Hypothalamus (tissue), 51 donors: ENCODE measurements around the gene SPANXN2.
"Not testable (repeated sequence)": the region's sequence is repeated elsewhere in the genome, so short reads cannot be mapped to it uniquely, and the experiment has no call there.

Source experiments
- DNase-seq, 51 donors: peaks; one replicate each; lab custom pipeline; 2025; lab: John Stamatoyannopoulos, UW

Gene SPANXN2, protein sequence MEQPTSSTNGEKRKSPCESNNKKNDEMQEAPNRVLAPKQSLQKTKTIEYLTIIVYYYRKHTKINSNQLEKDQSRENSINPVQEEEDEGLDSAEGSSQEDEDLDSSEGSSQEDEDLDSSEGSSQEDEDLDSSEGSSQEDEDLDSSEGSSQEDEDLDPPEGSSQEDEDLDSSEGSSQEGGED

DNA sequence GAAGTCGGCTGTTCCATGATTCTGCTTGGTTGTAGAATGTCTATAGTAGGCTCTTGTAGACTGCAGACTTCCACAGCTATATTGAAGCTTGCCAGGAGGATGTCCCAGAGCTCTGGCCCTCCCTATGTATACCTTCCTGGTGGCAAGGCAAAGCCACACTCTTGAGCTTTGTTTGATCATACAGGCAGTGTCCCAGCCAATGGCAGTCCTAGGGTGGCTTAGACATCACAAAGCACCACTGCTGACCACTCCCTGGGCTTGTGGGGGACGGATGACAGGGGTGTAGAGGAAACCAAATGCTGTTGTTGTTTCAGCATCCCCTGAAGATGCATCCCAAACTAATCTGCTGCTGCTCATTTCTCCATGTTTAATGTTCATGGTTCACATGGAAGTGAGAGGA, at the start of gene SPANXN2:
SPANXN2 (minus strand) TSS at position 101 of the 400 bp plus-strand sequence; CDS start at position 17, 84 bp downstream.
- DNase-seq, result not testable (repeated sequence)

DNA sequence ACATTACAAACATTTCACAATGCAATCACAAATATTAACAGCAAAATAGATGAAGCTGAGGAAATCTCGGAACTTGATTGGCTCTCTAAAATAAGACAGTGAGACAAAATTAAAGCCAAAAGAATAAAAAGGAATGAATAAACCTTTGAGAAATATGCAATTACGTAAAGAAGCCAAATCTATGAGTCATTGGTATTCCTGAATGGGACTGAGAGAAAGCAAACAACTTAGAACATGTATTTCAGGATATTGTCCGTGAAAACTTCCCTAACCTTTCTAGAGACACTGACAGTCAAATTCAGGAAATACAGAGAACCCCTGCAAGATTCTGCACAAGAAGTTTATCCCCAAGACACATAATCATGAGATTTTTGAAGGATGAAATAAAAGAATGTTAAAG, 48.4 kb upstream of the SPANXN2 start:
- no peak for DNase-seq

DNA sequence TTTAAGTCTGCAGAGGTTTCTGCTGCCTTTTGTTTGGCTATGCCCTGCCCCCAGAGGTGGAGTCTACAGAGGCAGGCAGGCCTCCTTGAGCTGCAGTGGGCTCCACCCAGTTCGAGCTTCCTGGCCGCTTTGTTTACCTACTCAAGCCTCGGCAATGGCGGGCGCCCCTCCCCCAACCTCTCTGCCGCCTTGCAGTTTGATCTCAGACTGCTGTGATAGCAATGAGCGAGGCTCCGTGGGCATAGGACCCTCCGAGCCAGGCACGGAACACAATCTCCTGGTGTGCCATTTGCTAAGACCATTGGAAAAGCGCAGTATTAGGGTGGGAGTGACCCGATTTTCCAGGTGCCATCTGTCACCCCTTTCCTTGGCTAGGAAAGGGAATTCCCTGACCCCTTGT, 47.2 kb upstream of the SPANXN2 start:
- not testable (repeated sequence) for DNase-seq

DNA sequence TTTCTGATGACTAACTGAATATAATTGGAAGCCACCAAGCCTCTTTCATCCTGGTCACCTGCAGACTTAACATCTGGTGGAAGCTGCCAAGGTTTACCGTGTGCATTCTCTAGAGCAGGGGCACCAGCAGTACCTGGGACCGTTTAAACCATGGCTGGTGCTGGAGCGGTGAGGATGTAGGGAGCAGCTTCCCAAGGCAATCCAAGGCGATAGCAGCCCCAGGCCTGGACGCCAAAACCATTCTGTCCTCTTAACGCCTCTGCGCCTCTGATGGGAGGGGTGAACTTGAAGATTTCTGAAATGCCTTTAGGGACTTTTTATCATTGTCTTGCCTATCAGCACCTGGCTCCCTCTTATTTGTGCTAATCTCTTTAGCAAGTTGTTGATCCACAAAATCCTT, 37.3 kb upstream of the SPANXN2 start:
- no peak for DNase-seq

DNA sequence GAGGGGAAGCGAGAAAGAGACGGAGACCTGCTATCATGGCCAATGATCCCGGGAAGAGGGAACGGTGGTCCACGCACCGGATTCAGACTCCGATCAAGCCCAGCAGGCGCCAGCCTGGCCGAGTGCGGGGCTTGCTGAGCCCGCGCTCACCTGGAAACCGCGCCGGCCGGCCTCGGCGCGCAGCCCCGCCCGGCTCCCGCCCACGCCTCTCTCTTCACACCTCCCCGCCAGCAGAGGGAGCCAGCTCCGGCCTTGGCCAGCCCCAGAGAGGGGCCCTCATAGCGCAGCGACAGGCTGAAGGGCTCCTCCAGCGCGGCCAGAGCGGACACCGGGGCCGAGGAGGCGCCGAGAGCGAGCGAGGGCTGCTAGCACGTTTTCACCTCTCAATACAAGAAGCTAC, 36.8 kb upstream of the SPANXN2 start:
- DNase-seq, result no peak

DNA sequence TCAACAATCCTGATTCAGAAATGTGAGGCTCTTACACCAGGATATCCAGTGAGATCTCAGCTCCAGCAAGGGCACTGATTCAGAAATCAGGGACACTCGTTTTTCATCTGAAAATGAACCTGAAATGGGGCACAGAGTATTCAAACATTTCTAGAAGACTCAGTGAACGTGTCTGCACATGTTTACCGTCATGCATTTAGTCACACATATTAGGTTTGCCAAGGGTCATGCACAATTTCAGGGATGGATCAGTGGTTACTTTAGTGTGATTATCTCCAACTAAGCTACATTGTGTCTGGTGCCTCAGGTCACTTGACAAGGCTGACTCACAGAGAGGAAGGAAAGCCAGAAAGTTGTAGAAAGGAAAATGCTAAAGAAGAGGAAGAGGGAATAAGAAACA, 33.6 kb upstream of the SPANXN2 start:
- DNase-seq, result no peak

DNA sequence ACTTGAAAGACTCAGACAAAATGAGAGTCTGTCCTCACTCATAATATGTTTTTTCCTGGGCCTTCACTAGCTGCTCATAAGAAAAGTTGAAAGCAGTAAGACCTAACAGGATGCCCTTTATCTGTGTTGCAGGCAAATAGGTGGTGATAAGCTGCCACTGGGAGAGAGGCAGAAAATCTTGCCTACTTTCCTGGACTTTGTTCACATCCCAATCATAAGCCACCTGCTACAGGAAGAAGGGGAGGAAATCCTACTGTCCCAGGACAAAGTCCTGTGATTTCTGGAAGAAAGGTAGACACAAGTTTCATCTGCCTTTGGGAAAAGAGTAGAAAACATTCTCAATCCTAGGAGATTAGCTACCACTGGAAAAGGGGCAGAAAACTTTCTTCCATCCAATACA, 13.3 kb upstream of the SPANXN2 start:
- DNase-seq, result no peak

DNA sequence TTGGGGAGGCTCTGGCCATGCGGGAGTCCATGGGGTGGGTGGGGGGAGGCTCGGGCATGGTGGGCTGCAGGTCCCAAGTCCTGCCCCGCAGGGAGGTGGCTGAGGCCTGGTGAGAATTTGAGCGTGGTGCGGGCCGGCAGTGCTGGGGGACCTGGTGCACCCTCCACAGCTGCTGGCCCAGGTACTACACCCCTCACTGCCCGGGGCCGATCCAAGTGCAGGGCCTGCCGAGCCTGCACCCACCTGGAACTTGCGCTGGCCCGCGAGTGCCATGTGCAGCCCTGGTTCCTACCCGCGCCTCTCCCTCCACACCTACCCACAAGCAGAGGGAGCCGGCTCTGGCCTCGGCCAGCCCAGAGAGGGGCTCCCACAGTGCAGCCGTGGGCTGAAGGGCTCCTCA, 5.7 kb upstream of the SPANXN2 start:
- DNase-seq, result no peak

DNA sequence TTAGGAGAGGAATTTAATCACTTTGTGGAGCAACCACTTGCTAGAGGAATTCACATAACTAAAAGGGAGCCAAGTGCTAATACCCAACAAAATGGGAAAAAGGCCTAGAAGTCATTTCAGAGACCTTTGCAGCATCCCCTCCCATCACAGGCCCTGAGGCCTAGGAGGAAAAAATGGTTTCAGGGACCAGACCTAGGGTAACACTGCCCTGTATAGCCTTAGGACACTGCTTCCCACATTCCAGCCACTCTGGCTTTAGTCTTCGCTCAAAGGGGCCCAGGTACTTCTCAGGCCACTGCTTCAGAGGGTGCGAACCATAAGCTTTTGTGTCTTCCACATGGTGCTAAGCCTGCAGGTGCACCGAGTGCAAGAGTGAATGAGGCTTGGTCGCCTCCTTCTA, 19.1 kb downstream of the SPANXN2 start:
- no peak for DNase-seq

DNA sequence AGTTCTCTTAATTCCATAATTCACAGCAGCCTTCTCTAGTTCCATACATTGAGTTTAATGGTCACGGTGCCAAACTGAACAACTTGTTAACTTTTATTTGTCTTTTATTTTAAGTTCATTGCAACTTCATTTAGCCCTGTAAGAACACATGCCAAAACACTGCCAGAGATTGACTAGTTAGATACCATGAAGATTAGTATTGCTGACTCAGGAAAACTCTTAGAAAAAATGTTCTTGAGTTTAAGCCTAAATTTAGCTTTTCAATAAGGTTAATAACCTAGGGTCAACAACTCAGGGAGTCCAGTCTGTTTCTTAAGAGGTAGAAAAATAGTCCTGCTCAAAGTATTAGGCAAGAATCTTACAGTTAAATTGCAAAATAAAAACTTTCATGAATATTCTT, 25.7 kb downstream of the SPANXN2 start:
- no peak for DNase-seq

DNA sequence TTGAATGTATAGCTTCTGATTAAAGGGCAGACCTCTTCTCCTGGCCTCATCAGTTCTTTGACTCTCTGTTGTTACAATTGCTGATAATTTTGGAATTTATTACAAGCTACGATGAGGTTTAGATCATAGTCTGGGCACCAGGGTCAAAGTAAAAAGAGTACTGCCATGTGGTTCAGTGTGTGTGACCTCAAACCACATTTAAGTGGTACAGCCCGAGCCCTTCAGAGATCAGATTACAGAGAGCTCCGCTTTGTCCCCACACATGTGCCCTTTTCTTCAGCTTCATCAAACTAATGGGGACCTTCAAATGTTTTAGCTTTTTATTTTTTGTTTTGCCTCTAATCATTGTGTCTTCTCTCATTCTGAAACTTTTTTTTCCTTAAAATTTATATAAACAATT, 37.1 kb downstream of the SPANXN2 start:
- no peak for DNase-seq

DNA sequence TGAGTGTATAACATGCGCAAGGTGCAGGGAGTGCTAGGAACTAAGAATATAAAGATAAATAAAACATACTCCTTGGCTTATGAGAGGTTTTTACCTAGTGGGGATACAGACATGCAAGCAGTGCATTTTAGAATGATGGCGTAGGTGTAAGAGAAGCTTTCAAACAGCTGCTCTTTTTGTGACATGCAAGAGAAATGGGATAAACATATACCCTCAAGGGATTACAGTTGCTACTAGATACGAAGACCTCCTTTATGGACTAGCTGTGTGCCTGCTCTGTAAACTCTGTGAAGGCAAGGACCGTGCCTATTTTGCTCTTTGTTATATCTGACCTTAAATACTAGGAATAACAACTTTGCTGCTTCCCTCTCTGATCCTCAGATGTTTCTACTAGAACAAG, 45.6 kb downstream of the SPANXN2 start:
- no peak for DNase-seq

DNA sequence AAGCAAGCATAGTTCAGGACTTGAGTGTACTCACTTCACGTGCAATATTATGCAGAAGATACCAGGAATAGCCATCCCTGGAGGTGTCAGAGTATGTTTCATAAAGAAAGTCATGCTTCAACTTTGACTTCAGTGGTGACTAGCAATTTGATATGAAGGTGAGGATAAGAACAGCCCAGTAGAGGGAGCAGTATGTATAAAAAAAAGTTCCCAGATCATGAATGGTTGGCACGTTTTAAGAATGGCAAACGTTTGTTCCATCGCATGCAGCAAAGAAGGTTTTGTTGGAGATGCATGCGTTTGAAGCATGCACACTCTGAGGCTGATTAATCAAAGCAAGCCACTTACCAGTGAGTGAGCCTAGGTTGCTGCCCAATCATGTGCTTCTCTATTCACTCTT, 51.2 kb downstream of the SPANXN2 start:
- DNase-seq, result peak in 1 of 51 donors; percentile 1

DNA sequence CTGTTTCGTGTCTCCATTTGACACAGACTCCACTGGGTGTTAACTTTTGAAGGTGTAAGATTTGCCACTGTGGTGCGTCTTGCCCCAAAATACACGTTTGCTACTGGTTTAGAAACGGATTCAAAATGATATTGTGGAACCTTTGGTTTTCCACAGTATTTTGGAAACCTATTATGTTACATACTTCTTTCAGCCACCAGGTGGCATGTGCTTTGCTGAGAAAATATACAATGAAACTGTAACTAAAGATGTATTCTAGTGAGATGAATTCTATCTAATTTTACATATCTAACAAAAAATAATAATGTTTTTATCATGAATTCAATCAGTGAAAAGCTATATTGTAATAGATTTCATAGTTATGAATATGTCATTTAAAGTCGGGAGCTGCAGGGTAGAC, 56.2 kb downstream of the SPANXN2 start:
- peak in 1 of 51 donors; percentile 2 for DNase-seq

DNA sequence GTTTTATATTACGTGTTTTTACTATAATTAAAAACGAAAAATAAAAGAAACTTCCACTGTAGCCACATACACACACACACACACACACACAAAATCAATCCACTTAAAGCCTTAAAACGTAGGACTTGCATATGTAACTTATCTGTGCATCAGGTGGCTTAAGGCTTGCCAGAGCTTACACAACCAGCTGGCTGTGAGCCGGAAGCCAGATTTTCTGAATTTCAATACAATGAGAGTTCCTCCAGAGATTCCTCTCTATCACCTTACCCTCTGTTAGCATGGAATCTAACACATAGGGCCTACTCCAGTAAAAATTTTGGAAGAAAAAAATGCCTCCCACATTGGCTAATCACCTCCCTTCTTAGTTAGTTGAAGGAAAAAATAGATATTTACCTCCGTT, 56.8 kb downstream of the SPANXN2 start:
- no peak for DNase-seq
